T-cell (primary cell): ENCODE data around the gene GPR3. TPM values are rescaled to one million over a fixed set of nuclear protein-coding genes. Genes with fewer than 3 reads are reported as not detected.
A peak's percentile ranks its signal among the peaks of the same experiment; 100 is the strongest.
"Not testable (repeated sequence)": the region's sequence is repeated elsewhere in the genome, so short reads cannot be mapped to it uniquely, and the experiment has no call there.

Experiments
- ATAC-seq, 4 experiments: fragments of 200-7000 bp in 3 of 4; fragments of 150-1000 bp in 1 of 4; cut with Tn5 transposase; replicated peaks in 1 of 4; 1 replicate in 3 of 4; 2 replicates in 1 of 4; pipeline ENCODE4 v1.10.0; 2021; ENCODE audit warnings: moderate library complexity in 3 of 4, mild to moderate bottlenecking in 2 of 4, moderate number of reproducible peaks in 1 of 4
- CTCF ChIA-PET, 2 donors: fragments of 300-600 bp; sonication (Branson Sonifier 250); formaldehyde crosslinking; loops; one replicate each; lab custom pipeline; 2022; ENCODE audit warnings: antibody characterized with exemption in 2 of 2; lab: Charles Lee
- POLR2A ChIA-PET, 2 donors: fragments of 300-600 bp; sonication (Branson Sonifier 250); formaldehyde crosslinking; loops; one replicate each; lab custom pipeline; 2022; ENCODE audit warnings: antibody characterized with exemption in 2 of 2; lab: Charles Lee
- DNase-seq, 35 experiments: peaks; one replicate each; pipeline versions ENCODE4 v3.0.0 to v3.0.0-alpha.2; 2013 to 2023
- H3K27ac ChIP-seq: one replicate; pipeline ENCODE4 v1.5.1; 2013; ENCODE audit warnings: low read length
- H3K27me3 ChIP-seq, 2 experiments: replicated peaks in 1 of 2; 1 replicate in 1 of 2; 2 replicates in 1 of 2; pipeline versions ENCODE4 v1.6.1 to v1.7.0; 2013; ENCODE audit warnings: low read length in 1 of 2, mixed read lengths in 1 of 2; ENCODE audit not compliant: control insufficient read depth in 2 of 2, insufficient read depth in 2 of 2; ENCODE audit errors: extremely low read depth in 1 of 2
- H3K36me3 ChIP-seq, 2 donors: 1 replicate in 1 of 2; 2 replicates in 1 of 2; pipeline versions ENCODE4 v1.6.1 to v1.7.0; 2013; ENCODE audit warnings: low read length in 1 of 2; ENCODE audit not compliant: control insufficient read depth in 2 of 2, insufficient read depth in 1 of 2; ENCODE audit errors: extremely low read depth in 1 of 2
- H3K4me1 ChIP-seq, 2 experiments: 1 replicate in 1 of 2; 2 replicates in 1 of 2; pipeline versions ENCODE4 v1.6.1 to v1.7.0; 2013; ENCODE audit warnings: low read length in 2 of 2, mixed read lengths in 1 of 2; ENCODE audit not compliant: insufficient read depth in 2 of 2, control insufficient read depth in 1 of 2; ENCODE audit errors: extremely low read depth in 1 of 2
- H3K4me3 ChIP-seq, 2 donors: 1 replicate in 1 of 2; 2 replicates in 1 of 2; pipeline versions ENCODE4 v1.5.1 to v1.7.0; 2013; ENCODE audit warnings: mild to moderate bottlenecking in 2 of 2, low read length in 1 of 2, moderate library complexity in 1 of 2; ENCODE audit not compliant: control insufficient read depth in 1 of 2; ENCODE audit errors: extremely low read depth in 1 of 2
- H3K9me3 ChIP-seq: 2 replicates; pipeline ENCODE4 v1.7.0; 2013
- H3K27ac Mint-ChIP-seq, 2 donors: one replicate each; pipeline ENCODE4 v1.8.0; 2020 to 2021; ENCODE audit warnings: mild to moderate bottlenecking in 2 of 2, mixed read lengths in 2 of 2
- H3K27me3 Mint-ChIP-seq, 2 donors: one replicate each; pipeline ENCODE4 v1.8.0; 2021 to 2022; ENCODE audit warnings: mixed read lengths in 2 of 2
- H3K36me3 Mint-ChIP-seq: one replicate; pipeline ENCODE4 v1.8.0; 2021; ENCODE audit warnings: mixed read lengths
- H3K4me1 Mint-ChIP-seq, 3 donors: one replicate each; pipeline ENCODE4 v1.8.0; 2020 to 2022; ENCODE audit warnings: mixed read lengths in 3 of 3, mild to moderate bottlenecking in 1 of 3
- H3K4me3 Mint-ChIP-seq, 3 donors: one replicate each; pipeline ENCODE4 v1.8.0; 2020 to 2022; ENCODE audit warnings: mild to moderate bottlenecking in 3 of 3, mixed read lengths in 3 of 3, moderate library complexity in 3 of 3
- H3K9me3 Mint-ChIP-seq, 3 donors: one replicate each; pipeline ENCODE4 v1.8.0; 2020 to 2022; ENCODE audit warnings: mixed read lengths in 3 of 3
- WGBS: methylation state at CpG from one replicate; pipeline ENCODE4 v1.1.5; 2013; ENCODE audit warnings: missing lambda C conversion rate; ENCODE audit not compliant: insufficient coverage; 5-methylcytosine and 5-hydroxymethylcytosine counted together
- total RNA-seq, 35 experiments: library from RNA in 6 of 35; stranded (reverse) in 6 of 35; fragments of 120-200 nt in 1 of 35; gene quantifications; one replicate each; pipeline versions ENCODE4 v1.2.1 to v1.2.4 and lab custom pipeline; 2013 to 2026

The GPR3 gene
- total RNA-seq, 5 donors from 2014 or later (not counting 1 experiment from before 2014, with no cell fraction given) = 0.21 to 0.35 TPM; not detected in 3

GRCh38 chr1:27403931-27404330, 11.5 kb downstream of the GPR3 start:
- peaks cover 25 to 38% (median 36%) of the 10 kb centered on the region in 3 donors for H3K4me1 Mint-ChIP-seq
- H3K27me3 Mint-ChIP-seq = no peaks in the 10 kb centered on the region
- POLR2A ChIA-PET = no interaction called here
- H3K4me3 ChIP-seq = no peak overlapping the region
- H3K27me3 ChIP-seq = no peaks in the 10 kb centered on the region
- CTCF ChIA-PET = interaction anchor here (0.5 to 1.4 kb wide), 2 partner anchors 12 to 108 kb away, joined by 3 to 5 read pairs; no protein-coding TSS in a partner anchor
- H3K9me3 Mint-ChIP-seq = no peaks in the 10 kb centered on the region
- H3K4me3 Mint-ChIP-seq = peak overlapping the region in 1 of 3 donors; percentile 32
- H3K27ac ChIP-seq = peak overlapping the region; percentile 49
- no peaks in the 10 kb centered on the region for H3K9me3 ChIP-seq
- peaks cover 4 to 20% of the 10 kb centered on the region in 2 experiments for H3K4me1 ChIP-seq
- H3K27ac Mint-ChIP-seq = peak overlapping the region; percentile 71 to 87
- ATAC-seq (no peak), DNase-seq (no peak)
- H3K36me3 ChIP-seq = peaks cover 9 to 32% of the 10 kb centered on the region in 2 donors
- peaks cover 19% of the 10 kb centered on the region for H3K36me3 Mint-ChIP-seq

GRCh38 chr1:27405074-27405473, 12.7 kb downstream of the GPR3 start:
- WGBS = 87% methylated on average over 10 of the region's 13 CpGs

GRCh38 chr1:27405598-27406361, 13.4 kb downstream of the GPR3 start:
- H3K27ac ChIP-seq, H3K4me3 Mint-ChIP-seq, H3K27me3 ChIP-seq, ATAC-seq, H3K27me3 Mint-ChIP-seq, H3K9me3 Mint-ChIP-seq, H3K4me3 ChIP-seq, CTCF ChIA-PET, POLR2A ChIA-PET, DNase-seq, H3K9me3 ChIP-seq: not testable (repeated sequence)
- Mint-ChIP-seq H3K36me3 (peaks cover 23% of the 10 kb centered on the region), H3K27ac (peak overlapping the region in 1 of 2 donors; percentile 39), H3K4me1 (peaks cover 25 to 36% (median 29%) of the 10 kb centered on the region in 3 donors)
- WGBS = 98% methylated on average over 8 of the region's 18 CpGs
- peaks cover 12 to 49% of the 10 kb centered on the region in 2 donors for H3K36me3 ChIP-seq
- peaks cover 4 to 20% of the 10 kb centered on the region in 2 experiments for H3K4me1 ChIP-seq

More at GRCh38 chr1:27405074-27405473, 12.7 kb downstream of the GPR3 start:
- Histone ChIP-seq H3K27me3 (no peaks in the 10 kb centered on the region), H3K4me3 (no peak overlapping the region), H3K27ac (no peak overlapping the region), H3K4me1 (peaks cover 4 to 20% of the 10 kb centered on the region in 2 experiments), H3K36me3 (peaks cover 12 to 42% of the 10 kb centered on the region in 2 donors), H3K9me3 (no peaks in the 10 kb centered on the region)
- Mint-ChIP-seq H3K4me3 (no peak overlapping the region), H3K27me3 (no peaks in the 10 kb centered on the region), H3K9me3 (no peaks in the 10 kb centered on the region), H3K36me3 (peaks cover 19% of the 10 kb centered on the region), H3K27ac (peak overlapping the region in 1 of 2 donors; percentile 87), H3K4me1 (peaks cover 25 to 38% (median 36%) of the 10 kb centered on the region in 3 donors)
- ChIA-PET CTCF (no interaction called here), POLR2A (no interaction called here)
- DNase-seq (no peak), ATAC-seq (no peak)

GRCh38 chr1:27406362-27406680, 13.9 kb downstream of the GPR3 start:
- DNase-seq (no peak), ATAC-seq (no peak)
- H3K9me3 Mint-ChIP-seq = no peaks in the 10 kb centered on the region
- WGBS = 100% methylated on average over 2 of the region's 4 CpGs
- peaks cover 23 to 33% (median 25%) of the 10 kb centered on the region in 3 donors for H3K4me1 Mint-ChIP-seq
- CTCF ChIA-PET = no interaction called here
- peak overlapping the region in 1 of 2 donors; percentile 39 for H3K27ac Mint-ChIP-seq
- H3K27me3 Mint-ChIP-seq = no peaks in the 10 kb centered on the region
- Histone ChIP-seq H3K27ac (no peak overlapping the region), H3K4me3 (no peak overlapping the region), H3K27me3 (no peaks in the 10 kb centered on the region), H3K36me3 (peaks cover 12 to 53% of the 10 kb centered on the region in 2 donors), H3K4me1 (peaks cover 4 to 20% of the 10 kb centered on the region in 2 experiments), H3K9me3 (no peaks in the 10 kb centered on the region)
- H3K36me3 Mint-ChIP-seq = peaks cover 28% of the 10 kb centered on the region
- no peak overlapping the region for H3K4me3 Mint-ChIP-seq
- POLR2A ChIA-PET = no interaction called here

- H3K4me3 Mint-ChIP-seq, CTCF ChIA-PET, H3K9me3 Mint-ChIP-seq, H3K27ac ChIP-seq, H3K4me3 ChIP-seq, H3K27ac Mint-ChIP-seq, POLR2A ChIA-PET, H3K27me3 Mint-ChIP-seq, ATAC-seq, DNase-seq, H3K27me3 ChIP-seq, H3K9me3 ChIP-seq: not testable (repeated sequence)
- H3K36me3 ChIP-seq = peaks cover 12 to 57% of the 10 kb centered on the region in 2 donors
- 80% methylated on average over 2 of the region's 2 CpGs for whole genome bisulfite sequencing
- peaks cover 4 to 20% of the 10 kb centered on the region in 2 experiments for H3K4me1 ChIP-seq
- H3K4me1 Mint-ChIP-seq = peaks cover 19 to 30% (median 20%) of the 10 kb centered on the region in 3 donors
- H3K36me3 Mint-ChIP-seq = peaks cover 30% of the 10 kb centered on the region
Measured at GRCh38 chr1:27406791-27407190, 14.4 kb downstream of the GPR3 start.

- CTCF ChIA-PET = no interaction called here
- no peak for ATAC-seq
- Histone ChIP-seq H3K4me1 (peaks cover 0 to 9% of the 10 kb centered on the region in 2 experiments), H3K9me3 (no peaks in the 10 kb centered on the region), H3K4me3 (no peak overlapping the region), H3K27ac (no peak overlapping the region), H3K27me3 (no peaks in the 10 kb centered on the region), H3K36me3 (peaks cover 17 to 71% of the 10 kb centered on the region in 2 donors)
- POLR2A ChIA-PET = no interaction called here
- 92% methylated on average over 9 of the region's 9 CpGs for WGBS
- no peaks in the 10 kb centered on the region for H3K9me3 Mint-ChIP-seq
- no peak overlapping the region for H3K4me3 Mint-ChIP-seq
- DNase-seq = no peak
- H3K36me3 Mint-ChIP-seq = peaks cover 40% of the 10 kb centered on the region
- H3K4me1 Mint-ChIP-seq = peaks cover 10 to 19% (median 13%) of the 10 kb centered on the region in 3 donors
- H3K27ac Mint-ChIP-seq = peak overlapping the region; percentile 34 to 73
- H3K27me3 Mint-ChIP-seq = no peaks in the 10 kb centered on the region
Measured at GRCh38 chr1:27408151-27408550, 15.7 kb downstream of the GPR3 start.
